ENCODE data around the gene HOXA1.

DNA sequence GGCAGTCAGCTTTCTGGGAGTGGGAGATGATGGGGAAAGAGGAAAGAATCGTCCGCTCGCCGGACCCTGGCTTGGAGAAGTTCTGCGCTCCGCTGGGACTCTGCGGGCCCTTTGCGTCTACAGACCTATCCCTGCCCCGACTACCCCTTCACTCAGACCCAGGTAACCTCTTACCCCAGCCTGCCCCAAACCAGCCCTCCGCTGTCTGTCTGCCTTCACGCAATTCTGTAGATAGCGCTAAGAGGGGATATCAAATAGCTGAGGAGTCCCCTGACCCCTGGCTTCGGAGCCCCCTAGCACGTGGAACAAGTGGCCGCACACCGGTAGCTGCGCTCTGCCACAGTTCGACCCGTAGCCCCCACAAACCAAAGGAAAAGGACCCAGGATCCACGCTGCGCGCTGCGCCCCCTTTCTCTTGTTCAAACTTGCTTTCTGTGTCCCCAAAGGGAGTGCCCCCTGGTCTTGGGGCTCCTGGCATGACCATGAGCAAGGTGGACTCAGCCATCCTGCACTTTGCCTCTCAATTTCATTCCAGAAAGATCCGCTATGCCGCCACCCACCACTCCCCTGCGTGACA lies 27.8 kb upstream of the HOXA1 start:
- TF ChIP-seq POLR2A (IDR thresholded peaks at IDR 0.05; ENCODE audit: extremely low read depth, insufficient read length) (no peak), MYC (IDR thresholded peaks at IDR 0.05; ENCODE audit: low read depth, low read length) (no peak)
- TF ChIP-seq, protein P1, sequence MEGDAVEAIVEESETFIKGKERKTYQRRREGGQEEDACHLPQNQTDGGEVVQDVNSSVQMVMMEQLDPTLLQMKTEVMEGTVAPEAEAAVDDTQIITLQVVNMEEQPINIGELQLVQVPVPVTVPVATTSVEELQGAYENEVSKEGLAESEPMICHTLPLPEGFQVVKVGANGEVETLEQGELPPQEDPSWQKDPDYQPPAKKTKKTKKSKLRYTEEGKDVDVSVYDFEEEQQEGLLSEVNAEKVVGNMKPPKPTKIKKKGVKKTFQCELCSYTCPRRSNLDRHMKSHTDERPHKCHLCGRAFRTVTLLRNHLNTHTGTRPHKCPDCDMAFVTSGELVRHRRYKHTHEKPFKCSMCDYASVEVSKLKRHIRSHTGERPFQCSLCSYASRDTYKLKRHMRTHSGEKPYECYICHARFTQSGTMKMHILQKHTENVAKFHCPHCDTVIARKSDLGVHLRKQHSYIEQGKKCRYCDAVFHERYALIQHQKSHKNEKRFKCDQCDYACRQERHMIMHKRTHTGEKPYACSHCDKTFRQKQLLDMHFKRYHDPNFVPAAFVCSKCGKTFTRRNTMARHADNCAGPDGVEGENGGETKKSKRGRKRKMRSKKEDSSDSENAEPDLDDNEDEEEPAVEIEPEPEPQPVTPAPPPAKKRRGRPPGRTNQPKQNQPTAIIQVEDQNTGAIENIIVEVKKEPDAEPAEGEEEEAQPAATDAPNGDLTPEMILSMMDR (IDR thresholded peaks at IDR 0.05; ENCODE audit: low read depth, low read length): no peak
